ENCODE measurements around the gene TBL1X.

DNA sequence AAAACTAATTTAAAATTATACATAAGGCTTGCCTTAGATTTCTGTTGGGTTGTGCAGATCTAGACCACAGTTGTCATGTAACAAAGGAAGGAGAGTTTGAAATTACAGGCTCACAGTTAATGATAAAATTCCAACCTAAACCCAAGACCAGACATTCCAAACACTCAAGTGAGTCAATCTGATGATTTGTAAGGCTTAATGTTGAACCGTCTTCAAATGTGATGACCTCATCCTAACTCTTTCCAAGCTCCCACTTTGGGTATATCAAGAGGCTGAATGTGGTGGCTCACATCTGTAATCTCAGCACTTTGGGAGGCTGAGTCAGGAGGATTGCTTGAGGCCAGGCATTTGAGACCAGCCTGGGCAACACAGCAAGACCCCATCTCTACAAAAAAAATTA is 149.2 kb downstream of the TBL1X start:
- TF ChIP-seq POLR2AphosphoS5 (IDR thresholded peaks at IDR 0.05; ENCODE audit: low read depth, low read length) (no peak), TAF1 (IDR thresholded peaks at IDR 0.05; ENCODE audit: borderline replicate concordance, insufficient read depth, low read length) (no peak)
- TF ChIP-seq, protein P1, sequence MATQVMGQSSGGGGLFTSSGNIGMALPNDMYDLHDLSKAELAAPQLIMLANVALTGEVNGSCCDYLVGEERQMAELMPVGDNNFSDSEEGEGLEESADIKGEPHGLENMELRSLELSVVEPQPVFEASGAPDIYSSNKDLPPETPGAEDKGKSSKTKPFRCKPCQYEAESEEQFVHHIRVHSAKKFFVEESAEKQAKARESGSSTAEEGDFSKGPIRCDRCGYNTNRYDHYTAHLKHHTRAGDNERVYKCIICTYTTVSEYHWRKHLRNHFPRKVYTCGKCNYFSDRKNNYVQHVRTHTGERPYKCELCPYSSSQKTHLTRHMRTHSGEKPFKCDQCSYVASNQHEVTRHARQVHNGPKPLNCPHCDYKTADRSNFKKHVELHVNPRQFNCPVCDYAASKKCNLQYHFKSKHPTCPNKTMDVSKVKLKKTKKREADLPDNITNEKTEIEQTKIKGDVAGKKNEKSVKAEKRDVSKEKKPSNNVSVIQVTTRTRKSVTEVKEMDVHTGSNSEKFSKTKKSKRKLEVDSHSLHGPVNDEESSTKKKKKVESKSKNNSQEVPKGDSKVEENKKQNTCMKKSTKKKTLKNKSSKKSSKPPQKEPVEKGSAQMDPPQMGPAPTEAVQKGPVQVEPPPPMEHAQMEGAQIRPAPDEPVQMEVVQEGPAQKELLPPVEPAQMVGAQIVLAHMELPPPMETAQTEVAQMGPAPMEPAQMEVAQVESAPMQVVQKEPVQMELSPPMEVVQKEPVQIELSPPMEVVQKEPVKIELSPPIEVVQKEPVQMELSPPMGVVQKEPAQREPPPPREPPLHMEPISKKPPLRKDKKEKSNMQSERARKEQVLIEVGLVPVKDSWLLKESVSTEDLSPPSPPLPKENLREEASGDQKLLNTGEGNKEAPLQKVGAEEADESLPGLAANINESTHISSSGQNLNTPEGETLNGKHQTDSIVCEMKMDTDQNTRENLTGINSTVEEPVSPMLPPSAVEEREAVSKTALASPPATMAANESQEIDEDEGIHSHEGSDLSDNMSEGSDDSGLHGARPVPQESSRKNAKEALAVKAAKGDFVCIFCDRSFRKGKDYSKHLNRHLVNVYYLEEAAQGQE (IDR thresholded peaks at IDR 0.05; ENCODE audit: insufficient read depth in 1 of 2, low read depth in 2 of 2, low read length in 2 of 2): no peak
